HuH-7.5 (cell line): Measurements from ENCODE around the gene PODXL.
A peak's percentile ranks its signal among the peaks of the same experiment; 100 is the strongest.
"Not testable (repeated sequence)": the region's sequence is repeated elsewhere in the genome, so short reads cannot be mapped to it uniquely, and the experiment has no call there.

Experiments used
- DNase-seq: peaks from one replicate; pipeline ENCODE4 v3.0.0; 2011; ENCODE audit warnings: low spot score

Gene PODXL

GRCh38 chr7:131489196-131489595 is 67.2 kb downstream of the PODXL start:
- DNase-seq: no peak

GRCh38 chr7:131488361-131488760 is 68.1 kb downstream of the PODXL start:
- no peak for DNase-seq

- DNase-seq: no peak
Measured at GRCh38 chr7:131487217-131487616, 69.2 kb downstream of the PODXL start.

- DNase-seq: no peak
Measured at GRCh38 chr7:131486346-131486745, 70.1 kb downstream of the PODXL start.

GRCh38 chr7:131483586-131483985 is 72.8 kb downstream of the PODXL start:
- no peak for DNase-seq

- no peak for DNase-seq
Measured at GRCh38 chr7:131482800-131483199, 73.6 kb downstream of the PODXL start.

- DNase-seq: peak; percentile 9
Measured at GRCh38 chr7:131480384-131481315, 75.8 kb downstream of the PODXL start.

- no peak for DNase-seq
Measured at GRCh38 chr7:131476740-131477139, 79.7 kb downstream of the PODXL start.

GRCh38 chr7:131471250-131472004 is 85.0 kb downstream of the PODXL start:
- no peak for DNase-seq

GRCh38 chr7:131467788-131468187 is 88.6 kb downstream of the PODXL start:
- DNase-seq: no peak

- no peak for DNase-seq
Measured at GRCh38 chr7:131466735-131467365, 89.6 kb downstream of the PODXL start.

GRCh38 chr7:131462715-131463114 is 93.7 kb downstream of the PODXL start:
- not testable (repeated sequence) for DNase-seq

- DNase-seq: no peak
Measured at GRCh38 chr7:131462059-131462458, 94.4 kb downstream of the PODXL start.

GRCh38 chr7:131459256-131459655 is 97.2 kb downstream of the PODXL start:
- no peak for DNase-seq

- no peak for DNase-seq
Measured at GRCh38 chr7:131456338-131456737, 100.1 kb downstream of the PODXL start.

- no peak for DNase-seq
Measured at GRCh38 chr7:131455546-131455945, 100.9 kb downstream of the PODXL start.

- DNase-seq: no peak
Measured at GRCh38 chr7:131455001-131455400, 101.4 kb downstream of the PODXL start.

GRCh38 chr7:131454498-131454897 is 101.9 kb downstream of the PODXL start:
- DNase-seq: no peak
